ENCODE measurements around the gene KNOP1. TPM values are rescaled to one million over a fixed set of nuclear protein-coding genes. Genes with fewer than 3 reads are reported as not detected.
A peak's percentile ranks its signal among the peaks of the same experiment; 100 is the strongest.

Gene KNOP1
- total and polyA plus RNA-seq, 2 of the 13 experiments (the other 11 are each of a cell fraction or from before 2014, with no cell fraction given) = 21.2 to 57.5 TPM

GRCh38 chr16:19717741-19718623, at the start of gene KNOP1, which contains the start of gene IQCK (continued):
- TF ChIP-seq ZNF770 (CRISPR knock-in tag; IDR thresholded peaks at IDR 0.05) (no peak), ARNT (IDR thresholded peaks at IDR 0.05) (no peak), ZIK1 (CRISPR knock-in tag; IDR thresholded peaks at IDR 0.05; ENCODE audit: borderline replicate concordance, low read depth) (peak; percentile 98), TBL1XR1 (IDR thresholded peaks at IDR 0.05; ENCODE audit: borderline replicate concordance, low read length, partially characterized antibody) (peak; percentile 79), DBP (CRISPR knock-in tag; IDR thresholded peaks at IDR 0.05; ENCODE audit: not compliant biosample characterization) (no peak), HMG20B (CRISPR knock-in tag; conservative IDR thresholded peaks at IDR 0.05) (no peak), ZNF761 (CRISPR knock-in tag; conservative IDR thresholded peaks at IDR 0.05) (peak; percentile 98), GABPB1 (CRISPR knock-in tag; IDR thresholded peaks at IDR 0.05) (peak; percentile 100), MTA3 (CRISPR knock-in tag; IDR thresholded peaks at IDR 0.05) (no peak; the same call in 1 of the 2 replicates), CREB1 (IDR thresholded peaks at IDR 0.05) (no peak), CREB1 (CRISPR knock-in tag; IDR thresholded peaks at IDR 0.05) (no peak), ZNF687 (CRISPR knock-in tag; IDR thresholded peaks at IDR 0.05) (peak; percentile 98)
- TF ChIP-seq, protein P1, sequence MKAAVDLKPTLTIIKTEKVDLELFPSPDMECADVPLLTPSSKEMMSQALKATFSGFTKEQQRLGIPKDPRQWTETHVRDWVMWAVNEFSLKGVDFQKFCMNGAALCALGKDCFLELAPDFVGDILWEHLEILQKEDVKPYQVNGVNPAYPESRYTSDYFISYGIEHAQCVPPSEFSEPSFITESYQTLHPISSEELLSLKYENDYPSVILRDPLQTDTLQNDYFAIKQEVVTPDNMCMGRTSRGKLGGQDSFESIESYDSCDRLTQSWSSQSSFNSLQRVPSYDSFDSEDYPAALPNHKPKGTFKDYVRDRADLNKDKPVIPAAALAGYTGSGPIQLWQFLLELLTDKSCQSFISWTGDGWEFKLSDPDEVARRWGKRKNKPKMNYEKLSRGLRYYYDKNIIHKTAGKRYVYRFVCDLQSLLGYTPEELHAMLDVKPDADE (CRISPR knock-in tag; IDR thresholded peaks at IDR 0.05) = no peak
- TF ChIP-seq, protein P2, sequence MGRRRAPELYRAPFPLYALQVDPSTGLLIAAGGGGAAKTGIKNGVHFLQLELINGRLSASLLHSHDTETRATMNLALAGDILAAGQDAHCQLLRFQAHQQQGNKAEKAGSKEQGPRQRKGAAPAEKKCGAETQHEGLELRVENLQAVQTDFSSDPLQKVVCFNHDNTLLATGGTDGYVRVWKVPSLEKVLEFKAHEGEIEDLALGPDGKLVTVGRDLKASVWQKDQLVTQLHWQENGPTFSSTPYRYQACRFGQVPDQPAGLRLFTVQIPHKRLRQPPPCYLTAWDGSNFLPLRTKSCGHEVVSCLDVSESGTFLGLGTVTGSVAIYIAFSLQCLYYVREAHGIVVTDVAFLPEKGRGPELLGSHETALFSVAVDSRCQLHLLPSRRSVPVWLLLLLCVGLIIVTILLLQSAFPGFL (CRISPR knock-in tag; IDR thresholded peaks at IDR 0.05) = no peak; the same call in 1 of the 2 replicates
- TF ChIP-seq, protein P3, sequence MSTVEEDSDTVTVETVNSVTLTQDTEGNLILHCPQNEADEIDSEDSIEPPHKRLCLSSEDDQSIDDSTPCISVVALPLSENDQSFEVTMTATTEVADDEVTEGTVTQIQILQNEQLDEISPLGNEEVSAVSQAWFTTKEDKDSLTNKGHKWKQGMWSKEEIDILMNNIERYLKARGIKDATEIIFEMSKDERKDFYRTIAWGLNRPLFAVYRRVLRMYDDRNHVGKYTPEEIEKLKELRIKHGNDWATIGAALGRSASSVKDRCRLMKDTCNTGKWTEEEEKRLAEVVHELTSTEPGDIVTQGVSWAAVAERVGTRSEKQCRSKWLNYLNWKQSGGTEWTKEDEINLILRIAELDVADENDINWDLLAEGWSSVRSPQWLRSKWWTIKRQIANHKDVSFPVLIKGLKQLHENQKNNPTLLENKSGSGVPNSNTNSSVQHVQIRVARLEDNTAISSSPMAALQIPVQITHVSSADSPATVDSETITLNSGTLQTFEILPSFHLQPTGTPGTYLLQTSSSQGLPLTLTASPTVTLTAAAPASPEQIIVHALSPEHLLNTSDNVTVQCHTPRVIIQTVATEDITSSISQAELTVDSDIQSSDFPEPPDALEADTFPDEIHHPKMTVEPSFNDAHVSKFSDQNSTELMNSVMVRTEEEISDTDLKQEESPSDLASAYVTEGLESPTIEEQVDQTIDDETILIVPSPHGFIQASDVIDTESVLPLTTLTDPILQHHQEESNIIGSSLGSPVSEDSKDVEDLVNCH (CRISPR knock-in tag; IDR thresholded peaks at IDR 0.05) = peak; percentile 92

Data from HepG2 (cell line).